ENCODE data around the gene CACNA1S. TPM values are rescaled to one million over a fixed set of nuclear protein-coding genes. Genes with fewer than 3 reads are reported as not detected.

CACNA1S gene
- total RNA-seq, 1 donor = not detected

- DNase-seq (ENCODE audit: low read depth) = no peak
- TF ChIP-seq, protein P1, sequence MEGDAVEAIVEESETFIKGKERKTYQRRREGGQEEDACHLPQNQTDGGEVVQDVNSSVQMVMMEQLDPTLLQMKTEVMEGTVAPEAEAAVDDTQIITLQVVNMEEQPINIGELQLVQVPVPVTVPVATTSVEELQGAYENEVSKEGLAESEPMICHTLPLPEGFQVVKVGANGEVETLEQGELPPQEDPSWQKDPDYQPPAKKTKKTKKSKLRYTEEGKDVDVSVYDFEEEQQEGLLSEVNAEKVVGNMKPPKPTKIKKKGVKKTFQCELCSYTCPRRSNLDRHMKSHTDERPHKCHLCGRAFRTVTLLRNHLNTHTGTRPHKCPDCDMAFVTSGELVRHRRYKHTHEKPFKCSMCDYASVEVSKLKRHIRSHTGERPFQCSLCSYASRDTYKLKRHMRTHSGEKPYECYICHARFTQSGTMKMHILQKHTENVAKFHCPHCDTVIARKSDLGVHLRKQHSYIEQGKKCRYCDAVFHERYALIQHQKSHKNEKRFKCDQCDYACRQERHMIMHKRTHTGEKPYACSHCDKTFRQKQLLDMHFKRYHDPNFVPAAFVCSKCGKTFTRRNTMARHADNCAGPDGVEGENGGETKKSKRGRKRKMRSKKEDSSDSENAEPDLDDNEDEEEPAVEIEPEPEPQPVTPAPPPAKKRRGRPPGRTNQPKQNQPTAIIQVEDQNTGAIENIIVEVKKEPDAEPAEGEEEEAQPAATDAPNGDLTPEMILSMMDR (IDR thresholded peaks at IDR 0.05; ENCODE audit: insufficient read depth, low read length) = no peak
- no peak overlapping the region for H3K4me3 ChIP-seq (ENCODE audit: low read depth, low read length)
Measured at GRCh38 chr1:201095581-201095980, 16.6 kb downstream of the CACNA1S start.

GRCh38 chr1:201094832-201095231 is 17.4 kb downstream of the CACNA1S start:
- H3K4me3 ChIP-seq (ENCODE audit: low read depth, low read length) = no peak overlapping the region
- TF ChIP-seq, protein P1 (IDR thresholded peaks at IDR 0.05; ENCODE audit: insufficient read depth, low read length) = no peak

DNA sequence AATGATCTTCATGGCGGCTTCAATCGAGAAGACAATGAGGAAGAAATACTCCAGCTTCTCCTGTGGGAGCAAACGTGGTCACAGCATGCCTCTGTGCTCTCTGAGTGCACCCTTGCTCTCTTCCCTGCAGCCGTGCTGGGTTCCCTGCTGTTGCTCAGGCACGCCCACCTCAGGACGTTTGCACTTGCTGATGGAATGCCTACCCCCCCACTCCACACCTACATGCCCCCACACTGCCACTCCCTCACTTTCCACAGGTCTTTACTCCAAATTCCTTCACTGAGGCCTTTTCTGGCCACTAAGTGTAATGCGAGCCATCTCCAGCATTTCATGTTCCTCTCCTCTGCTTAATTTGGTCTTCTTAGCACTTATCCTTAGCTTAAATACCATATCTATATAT is 18.3 kb downstream of the CACNA1S start:
- TF ChIP-seq, protein P1 (IDR thresholded peaks at IDR 0.05; ENCODE audit: insufficient read depth, low read length) = no peak
- DNase-seq (ENCODE audit: low read depth) = no peak
- no peak overlapping the region for H3K4me3 ChIP-seq (ENCODE audit: low read depth, low read length)

More at GRCh38 chr1:201094832-201095231, 17.4 kb downstream of the CACNA1S start:
- DNase-seq (ENCODE audit: low read depth) = no peak

DNA sequence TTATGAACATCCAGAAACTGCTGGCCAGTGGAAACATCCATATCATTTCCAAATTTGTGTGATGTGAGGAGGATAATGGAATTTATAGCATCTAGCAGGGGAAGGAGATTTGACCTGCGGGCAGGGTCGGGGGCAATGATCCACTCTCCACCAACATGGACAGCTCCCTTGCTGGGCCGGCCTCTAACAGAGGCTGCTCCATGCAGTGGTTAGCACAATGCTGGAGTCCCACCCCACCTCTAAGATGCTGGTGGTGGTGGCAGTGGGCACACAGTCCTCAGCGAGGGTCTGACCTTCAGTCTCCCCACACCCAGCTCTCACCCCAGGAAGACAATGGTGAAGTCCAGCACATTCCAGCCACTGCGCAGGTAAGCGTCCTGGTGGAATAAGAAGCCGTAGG is 18.7 kb downstream of the CACNA1S start:
- no peak for DNase-seq (ENCODE audit: low read depth)
- TF ChIP-seq, protein P1 (IDR thresholded peaks at IDR 0.05; ENCODE audit: insufficient read depth, low read length) = no peak
- H3K4me3 ChIP-seq (ENCODE audit: low read depth, low read length) = no peak overlapping the region

DNA sequence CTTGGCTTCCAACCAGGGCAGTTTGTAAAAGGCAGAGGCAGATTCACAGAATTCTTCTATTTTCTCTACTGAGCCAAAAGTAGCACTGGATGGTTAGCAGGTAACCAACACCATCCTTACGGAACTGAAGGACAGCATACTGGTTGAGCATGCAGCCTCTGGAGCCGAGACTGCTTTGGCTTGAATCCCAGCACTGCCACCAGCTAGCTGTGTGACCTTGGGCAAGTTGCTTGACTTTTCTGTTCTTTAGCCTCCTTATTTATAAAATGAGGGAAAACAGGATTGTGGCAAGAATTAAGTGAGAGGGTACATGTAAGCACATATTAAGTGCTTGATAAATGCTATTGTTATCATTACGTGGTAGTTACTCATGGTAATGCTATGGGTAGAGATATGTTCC is 19.5 kb downstream of the CACNA1S start:
- no peak overlapping the region for H3K4me3 ChIP-seq (ENCODE audit: low read depth, low read length)
- TF ChIP-seq, protein P1 (IDR thresholded peaks at IDR 0.05; ENCODE audit: insufficient read depth, low read length) = no peak
- no peak for DNase-seq (ENCODE audit: low read depth)

DNA sequence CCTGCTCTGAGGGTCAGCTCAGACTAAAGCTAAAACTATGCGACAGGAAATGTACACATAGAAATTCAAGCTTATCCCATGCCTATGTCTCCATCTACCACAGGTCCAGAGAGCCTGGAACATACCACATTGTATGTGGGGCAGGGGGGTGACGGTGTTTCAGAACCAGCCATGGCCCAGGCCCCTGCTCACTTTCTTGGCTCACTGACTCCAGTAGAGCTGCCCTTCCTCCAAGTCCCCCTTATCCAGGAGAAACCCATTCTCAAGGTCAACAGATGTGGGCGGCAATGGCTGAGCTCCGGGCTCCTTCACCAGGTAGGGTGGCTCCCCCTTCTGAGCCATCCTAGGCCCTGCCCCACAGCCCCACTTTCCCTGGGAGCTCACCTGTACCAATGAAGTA is 21.0 kb downstream of the CACNA1S start:
- TF ChIP-seq, protein P1 (IDR thresholded peaks at IDR 0.05; ENCODE audit: insufficient read depth, low read length) = no peak
- no peak for DNase-seq (ENCODE audit: low read depth)
- H3K4me3 ChIP-seq (ENCODE audit: low read depth, low read length) = no peak overlapping the region

GRCh38 chr1:201090541-201090940 is 21.7 kb downstream of the CACNA1S start:
- no peak overlapping the region for H3K4me3 ChIP-seq (ENCODE audit: low read depth, low read length)
- no peak for DNase-seq (ENCODE audit: low read depth)
- TF ChIP-seq, protein P1 (IDR thresholded peaks at IDR 0.05; ENCODE audit: insufficient read depth, low read length) = no peak

All from fibroblast of the aortic adventitia (primary cell).